TTC549 (cell line): ENCODE measurements around the gene MARCKS.

ENCODE experiments used
- FAIRE-seq: peaks from 2 replicates; lab custom pipeline; 2012; peaks lifted over from hg19 to GRCh38; lab: Jason Lieb, UNC

MARCKS gene

DNA sequence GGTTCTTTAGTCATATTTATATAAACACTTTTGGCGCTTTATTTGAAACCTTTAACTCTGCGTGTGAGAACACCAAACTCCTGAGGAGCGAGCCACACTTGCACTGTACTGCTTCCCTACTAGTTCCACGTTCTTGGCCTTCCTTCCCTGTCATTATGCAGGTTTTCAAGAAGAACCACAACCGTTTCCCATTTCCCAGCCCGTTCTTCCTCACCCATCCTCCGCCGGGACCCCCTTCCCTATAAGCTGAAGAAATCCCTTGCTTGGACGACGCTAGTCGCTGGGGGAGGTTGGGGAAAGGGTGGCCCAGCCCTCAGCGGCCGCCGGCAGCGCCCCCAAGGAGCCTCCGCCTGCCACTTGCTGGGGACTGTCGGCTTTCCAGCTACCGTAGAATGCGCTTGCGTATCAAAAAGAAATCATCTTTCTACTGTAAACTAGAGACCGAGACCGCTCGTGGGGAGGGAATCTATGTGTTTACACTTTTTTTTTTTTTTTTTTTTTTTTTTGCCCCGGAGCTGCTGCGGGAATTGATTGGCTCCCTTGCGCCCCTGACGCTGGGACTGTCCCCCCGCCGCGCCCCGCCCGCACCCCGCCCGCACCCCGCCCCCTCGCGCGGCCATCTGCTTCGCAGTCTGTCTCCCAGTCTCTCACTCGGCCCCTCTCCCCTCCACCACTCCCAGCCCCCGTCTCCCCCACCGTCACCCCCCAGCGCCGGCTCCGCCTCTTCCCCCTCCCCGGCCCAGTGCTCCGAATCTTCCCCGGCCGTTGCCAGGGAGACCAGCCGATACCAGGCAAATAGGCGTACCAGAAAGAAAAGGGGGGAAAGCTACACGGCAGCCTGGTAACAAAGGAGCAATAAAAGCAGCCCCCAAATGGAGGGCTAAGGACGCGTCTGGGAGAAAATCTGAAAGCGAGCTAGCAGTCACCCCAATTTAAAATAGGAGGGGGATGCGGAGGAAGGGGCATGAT is 2.3 kb upstream of the MARCKS start:
- FAIRE-seq = no peak

DNA sequence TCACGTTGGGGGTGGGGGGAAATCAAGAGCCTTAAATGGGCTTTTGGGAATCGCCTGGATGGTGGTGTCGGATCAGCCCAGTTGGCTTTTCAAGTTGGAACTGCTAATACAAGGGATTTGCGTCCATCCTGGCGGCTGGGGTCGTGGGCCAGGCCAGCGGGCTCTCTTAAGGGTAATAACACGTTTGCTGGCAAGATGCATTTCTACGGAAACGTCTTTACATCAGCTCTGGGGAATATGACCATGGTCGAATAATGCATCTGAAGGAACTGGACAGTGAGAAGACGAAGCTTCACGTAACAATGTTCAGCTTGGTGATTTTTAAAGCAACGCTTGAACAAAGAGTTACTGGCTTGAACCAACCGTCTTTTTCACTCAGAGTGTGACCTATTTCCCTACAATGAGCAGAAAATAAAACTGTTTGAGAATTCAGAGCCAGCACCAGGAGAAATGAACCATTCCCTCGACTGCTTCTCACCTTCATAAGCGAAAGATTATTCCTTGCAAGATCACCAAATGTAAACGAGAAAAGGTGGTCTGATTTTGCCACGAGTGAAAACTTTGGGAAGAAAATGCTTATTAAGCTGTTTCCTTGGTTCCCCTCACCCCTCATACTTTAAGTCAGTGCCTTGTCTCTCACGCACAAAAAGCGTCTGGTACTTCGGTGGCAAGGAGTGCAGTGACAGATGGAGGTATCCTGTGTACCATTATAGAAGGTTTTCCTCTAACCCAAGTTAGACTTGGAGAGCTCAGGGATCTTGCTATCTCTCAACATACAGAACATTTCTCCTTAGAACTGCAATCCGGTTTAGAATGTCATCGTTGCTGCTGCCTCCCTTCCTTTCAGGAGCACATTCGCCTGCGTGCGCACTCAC is 1.4 kb upstream of the MARCKS start:
- no peak for FAIRE-seq

DNA sequence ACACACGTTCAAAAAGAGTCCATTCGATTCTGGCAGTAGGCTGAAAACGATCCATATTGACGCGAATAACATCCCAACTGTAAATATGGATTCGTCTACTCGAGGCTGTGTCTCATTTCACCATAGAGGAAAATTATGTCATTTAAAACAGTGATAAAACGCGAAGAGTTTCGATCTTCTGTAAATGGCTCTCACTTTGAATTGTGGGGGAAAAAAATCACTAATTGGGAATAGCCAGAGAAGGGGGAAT is 845 bp upstream of the MARCKS start:
- no peak for FAIRE-seq

DNA sequence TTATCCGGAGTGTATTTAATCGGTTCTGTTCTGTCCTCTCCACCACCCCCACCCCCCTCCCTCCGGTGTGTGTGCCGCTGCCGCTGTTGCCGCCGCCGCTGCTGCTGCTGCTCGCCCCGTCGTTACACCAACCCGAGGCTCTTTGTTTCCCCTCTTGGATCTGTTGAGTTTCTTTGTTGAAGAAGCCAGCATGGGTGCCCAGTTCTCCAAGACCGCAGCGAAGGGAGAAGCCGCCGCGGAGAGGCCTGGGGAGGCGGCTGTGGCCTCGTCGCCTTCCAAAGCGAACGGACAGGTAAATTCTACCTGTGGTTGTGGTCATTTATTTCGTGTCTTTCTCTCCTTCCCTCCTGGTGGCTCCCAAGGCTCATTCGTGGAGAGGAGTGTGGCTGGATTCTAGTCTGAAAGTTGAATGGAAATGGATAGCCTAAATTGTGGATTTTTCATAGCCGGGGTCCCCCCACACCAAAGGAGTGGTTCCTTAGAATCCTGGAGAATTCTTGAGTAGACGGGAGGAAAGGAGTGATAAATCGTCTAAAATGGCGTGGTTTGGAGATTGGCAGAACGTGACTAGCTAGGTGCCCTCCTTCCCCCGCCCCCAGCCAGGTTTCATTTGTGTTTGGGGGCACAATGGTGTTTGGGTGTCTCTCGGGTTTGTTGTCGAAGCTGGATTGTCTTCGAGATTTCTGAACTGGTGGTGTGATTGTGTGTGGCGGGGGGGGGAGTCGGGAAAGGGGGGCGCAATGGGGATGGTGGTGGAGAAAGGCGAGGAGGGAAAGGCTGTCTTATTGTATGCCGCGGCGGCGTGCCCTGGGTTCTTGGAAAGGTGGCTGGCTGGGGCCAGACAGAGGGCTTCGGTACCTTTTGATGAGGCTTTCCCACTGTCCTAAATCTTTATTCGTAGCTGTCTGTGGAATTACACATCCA is 673 bp downstream of the MARCKS start:
- no peak for FAIRE-seq

DNA sequence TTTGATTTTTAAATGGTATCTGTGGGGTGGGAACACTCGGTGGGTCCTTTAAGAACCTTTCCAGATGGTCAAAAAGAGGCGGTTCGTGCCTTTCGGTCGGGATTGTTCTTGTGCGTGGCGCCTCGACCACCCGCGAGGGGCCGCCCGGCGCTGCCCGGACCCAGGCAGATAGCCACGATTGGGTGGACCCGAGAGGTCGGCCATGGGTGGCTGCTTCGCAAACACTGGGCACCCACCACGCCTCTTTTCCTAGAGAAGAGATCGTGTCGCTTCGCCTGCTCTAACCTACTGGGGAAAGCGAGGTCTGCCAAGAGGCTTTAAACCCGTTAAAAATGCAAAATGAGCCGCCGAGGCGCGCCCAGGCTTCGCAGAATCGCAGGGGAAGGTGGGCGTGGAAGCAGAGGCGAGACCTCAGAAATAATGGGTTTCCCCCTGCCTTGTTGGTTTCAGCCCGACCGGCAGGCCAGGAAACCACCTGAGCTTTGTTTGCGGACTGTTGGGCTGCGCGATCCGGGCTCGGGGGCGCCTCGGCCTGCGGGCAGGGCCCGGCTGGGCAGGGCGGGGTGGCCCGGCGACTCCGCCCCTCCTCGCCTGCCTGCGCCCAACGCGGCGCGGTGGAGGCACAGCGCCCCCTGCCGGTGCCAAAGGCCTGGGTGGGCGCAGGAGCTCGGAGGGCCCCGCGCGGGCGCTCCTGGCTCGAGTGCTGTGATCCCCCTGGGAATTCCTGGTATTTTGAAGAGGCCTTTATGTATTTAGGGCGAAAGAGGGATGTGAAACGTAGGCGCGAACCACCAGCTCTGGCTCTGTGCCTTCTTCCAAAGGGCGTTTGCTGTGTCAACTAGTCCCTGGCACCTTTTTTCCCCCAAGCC is 1.6 kb downstream of the MARCKS start:
- no peak for FAIRE-seq

DNA sequence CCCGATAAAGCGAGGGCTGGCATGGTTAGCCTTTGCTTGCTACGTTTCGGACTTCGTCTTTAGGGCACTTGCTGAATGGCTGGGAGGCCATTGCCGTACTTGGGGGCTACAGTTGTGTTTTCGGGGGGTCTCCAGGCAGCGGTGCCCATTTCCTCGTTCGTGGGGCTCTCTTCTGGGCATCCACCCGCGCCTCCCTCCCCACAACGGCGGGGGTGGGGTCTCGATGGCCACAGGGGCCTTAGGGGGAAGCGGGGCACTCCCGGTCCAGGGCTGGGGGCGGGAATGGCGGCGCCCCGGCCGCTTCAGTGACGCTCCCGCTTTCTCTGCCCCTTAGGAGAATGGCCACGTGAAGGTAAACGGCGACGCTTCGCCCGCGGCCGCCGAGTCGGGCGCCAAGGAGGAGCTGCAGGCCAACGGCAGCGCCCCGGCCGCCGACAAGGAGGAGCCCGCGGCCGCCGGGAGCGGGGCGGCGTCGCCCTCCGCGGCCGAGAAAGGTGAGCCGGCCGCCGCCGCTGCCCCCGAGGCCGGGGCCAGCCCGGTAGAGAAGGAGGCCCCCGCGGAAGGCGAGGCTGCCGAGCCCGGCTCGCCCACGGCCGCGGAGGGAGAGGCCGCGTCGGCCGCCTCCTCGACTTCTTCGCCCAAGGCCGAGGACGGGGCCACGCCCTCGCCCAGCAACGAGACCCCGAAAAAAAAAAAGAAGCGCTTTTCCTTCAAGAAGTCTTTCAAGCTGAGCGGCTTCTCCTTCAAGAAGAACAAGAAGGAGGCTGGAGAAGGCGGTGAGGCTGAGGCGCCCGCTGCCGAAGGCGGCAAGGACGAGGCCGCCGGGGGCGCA is 2.4 kb downstream of the MARCKS start:
- no peak for FAIRE-seq

DNA sequence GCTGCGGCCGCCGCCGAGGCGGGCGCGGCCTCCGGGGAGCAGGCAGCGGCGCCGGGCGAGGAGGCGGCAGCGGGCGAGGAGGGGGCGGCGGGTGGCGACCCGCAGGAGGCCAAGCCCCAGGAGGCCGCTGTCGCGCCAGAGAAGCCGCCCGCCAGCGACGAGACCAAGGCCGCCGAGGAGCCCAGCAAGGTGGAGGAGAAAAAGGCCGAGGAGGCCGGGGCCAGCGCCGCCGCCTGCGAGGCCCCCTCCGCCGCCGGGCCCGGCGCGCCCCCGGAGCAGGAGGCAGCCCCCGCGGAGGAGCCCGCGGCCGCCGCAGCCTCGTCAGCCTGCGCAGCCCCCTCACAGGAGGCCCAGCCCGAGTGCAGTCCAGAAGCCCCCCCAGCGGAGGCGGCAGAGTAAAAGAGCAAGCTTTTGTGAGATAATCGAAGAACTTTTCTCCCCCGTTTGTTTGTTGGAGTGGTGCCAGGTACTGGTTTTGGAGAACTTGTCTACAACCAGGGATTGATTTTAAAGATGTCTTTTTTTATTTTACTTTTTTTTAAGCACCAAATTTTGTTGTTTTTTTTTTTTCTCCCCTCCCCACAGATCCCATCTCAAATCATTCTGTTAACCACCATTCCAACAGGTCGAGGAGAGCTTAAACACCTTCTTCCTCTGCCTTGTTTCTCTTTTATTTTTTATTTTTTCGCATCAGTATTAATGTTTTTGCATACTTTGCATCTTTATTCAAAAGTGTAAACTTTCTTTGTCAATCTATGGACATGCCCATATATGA is 3.2 kb downstream of the MARCKS start:
- FAIRE-seq = no peak

DNA sequence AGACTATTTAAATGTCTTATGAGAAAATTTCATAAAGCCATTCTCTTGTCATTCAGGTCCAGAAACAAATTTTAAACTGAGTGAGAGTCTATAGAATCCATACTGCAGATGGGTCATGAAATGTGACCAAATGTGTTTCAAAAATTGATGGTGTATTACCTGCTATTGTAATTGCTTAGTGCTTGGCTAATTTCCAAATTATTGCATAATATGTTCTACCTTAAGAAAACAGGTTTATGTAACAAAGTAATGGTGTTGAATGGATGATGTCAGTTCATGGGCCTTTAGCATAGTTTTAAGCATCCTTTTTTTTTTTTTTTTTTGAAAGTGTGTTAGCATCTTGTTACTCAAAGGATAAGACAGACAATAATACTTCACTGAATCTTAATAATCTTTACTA is 5.0 kb downstream of the MARCKS start:
- no peak for FAIRE-seq

DNA sequence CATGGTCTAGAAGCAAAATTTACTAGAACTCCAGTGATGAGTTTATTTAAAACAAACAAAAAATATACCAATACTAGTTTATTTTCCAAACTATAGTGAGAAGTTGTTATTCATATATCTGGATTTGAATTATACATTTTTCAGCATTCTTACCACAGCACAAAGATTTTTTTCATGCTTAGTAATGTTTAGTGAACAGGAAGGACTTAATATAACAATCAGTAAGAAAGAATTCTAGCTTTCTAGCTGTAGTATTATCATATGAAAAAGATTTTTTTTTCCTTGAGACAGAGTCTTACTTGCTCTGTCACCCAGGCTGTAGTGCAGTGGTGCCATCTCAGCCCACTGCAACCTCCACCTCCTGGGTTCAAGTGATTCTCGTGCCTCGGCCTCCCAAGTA is 13.8 kb downstream of the MARCKS start:
- FAIRE-seq = no peak

DNA sequence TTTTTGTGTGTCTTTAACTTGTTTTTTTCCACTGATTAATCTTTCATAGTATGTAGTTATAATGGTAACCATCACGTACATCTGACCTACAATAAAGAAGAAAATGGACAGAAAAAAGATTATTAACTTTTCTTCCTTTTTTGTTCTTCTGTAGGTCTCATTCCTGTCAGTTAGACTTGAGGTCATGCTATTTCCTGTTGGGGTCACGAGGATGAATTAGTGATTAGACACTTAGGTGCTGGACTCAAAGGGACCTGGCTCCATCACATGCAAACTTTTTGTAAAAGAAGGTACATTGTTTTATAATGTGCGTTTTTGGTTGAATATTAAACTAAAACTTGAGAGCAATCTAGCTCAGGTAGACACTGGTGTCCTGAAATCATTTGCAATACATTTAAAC is 14.8 kb downstream of the MARCKS start:
- no peak for FAIRE-seq

DNA sequence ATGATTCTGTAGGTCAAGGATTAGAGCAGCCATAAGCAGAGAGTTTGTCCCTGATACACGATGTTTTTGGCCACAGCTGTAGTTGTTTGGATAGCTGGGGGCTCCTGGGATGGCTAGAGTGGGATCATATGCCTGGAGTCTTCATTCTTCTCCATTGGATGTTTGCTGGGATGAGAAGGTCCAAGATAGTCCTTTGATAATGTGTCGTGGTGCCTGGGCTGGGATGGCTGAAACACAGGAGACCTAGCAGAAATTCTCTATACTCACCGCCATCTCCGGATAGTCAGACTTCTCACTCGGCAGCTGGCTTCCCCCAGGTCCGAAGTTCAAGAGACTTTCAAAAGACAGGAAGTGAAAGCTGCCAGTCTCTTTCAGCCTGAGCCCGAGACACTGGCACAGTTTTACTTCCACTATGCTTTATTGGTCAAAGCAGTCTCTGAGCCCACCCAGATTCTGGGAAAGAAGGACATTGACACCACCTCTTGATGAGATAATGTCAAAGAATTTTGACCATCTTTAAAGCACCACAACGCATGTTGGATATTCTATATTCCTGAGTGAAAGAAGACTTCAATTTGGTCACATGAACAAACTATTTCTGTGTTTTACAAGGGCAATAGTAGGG is 16.0 kb downstream of the MARCKS start:
- FAIRE-seq = no peak

DNA sequence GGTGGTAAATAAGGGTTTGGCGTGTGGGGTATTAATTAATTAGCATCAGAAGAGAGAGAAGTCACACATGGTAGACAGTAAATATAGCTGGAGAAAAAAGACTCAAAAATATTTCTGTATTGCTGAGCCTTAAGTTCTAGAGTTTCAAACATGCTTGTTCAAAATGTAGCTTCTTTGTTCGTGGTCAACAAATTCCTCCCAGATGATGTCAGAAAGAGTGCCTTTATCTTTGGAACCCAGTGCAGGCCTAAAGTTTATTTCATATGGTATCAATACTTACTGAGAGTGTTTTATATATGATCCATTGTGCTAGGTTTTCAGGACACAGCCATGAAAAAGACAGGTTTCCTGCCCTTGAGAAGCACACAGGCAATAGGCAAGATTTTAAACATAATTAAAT is 18.3 kb downstream of the MARCKS start:
- FAIRE-seq = no peak

DNA sequence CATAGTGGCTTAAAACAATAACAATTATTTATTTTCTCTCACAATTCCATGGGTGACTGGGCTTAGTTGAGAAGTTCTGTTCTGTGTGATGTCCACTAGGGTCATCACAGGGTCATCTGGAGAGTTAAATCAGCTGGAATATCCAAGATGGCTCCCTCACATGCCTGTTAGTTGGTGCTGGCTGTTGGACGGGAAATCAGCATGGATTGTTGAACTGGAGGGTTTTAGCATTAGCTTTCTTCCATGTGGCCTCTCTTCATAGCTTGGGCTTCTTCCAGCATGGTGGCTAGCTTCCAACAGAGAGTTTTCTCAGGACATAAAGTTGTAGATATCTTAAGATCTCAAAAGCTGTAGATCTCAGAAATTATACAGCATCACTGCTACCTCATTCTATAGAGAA is 19.6 kb downstream of the MARCKS start:
- no peak for FAIRE-seq

DNA sequence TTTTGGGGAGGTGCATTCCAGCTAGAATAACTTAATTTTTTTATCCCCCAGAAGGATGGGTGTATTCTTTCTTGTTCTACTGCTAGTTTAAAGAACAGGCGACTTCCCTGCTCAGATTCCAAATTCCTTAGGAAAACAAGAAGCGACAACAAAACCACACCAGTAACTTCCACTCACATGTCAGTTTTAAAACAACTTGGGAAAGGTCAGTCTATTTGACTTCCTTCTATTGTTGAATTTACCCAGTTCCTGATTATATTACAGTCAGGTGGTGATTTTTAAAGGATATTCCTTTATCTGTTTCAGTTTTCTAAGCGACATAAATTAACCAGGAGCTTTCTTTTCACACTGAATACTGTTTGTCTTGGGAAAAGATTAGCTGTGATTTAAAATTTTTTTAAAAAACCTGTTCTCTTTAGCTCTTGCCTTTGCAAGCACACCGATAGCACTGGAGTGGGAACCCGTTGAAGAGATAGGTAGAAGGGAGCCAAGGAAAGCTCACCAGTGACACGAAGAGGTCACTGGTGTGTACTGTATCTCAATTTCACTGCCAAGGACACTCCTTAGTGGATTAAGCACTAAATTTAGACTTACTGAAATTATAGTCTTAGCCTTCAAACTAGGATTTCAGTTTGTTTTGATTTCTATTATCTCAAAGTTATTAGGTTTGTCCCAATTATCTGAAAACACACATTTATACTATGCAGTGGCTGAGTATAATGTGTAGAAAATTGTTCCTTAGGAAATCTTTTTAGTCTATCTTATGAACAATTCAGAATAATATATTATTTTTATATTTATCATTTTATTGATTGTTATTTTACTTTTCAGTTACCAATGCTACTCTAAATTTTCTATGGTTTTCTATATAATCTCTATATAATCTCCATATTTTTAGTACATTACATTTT is 22.3 kb downstream of the MARCKS start:
- peak; percentile 88 for FAIRE-seq

DNA sequence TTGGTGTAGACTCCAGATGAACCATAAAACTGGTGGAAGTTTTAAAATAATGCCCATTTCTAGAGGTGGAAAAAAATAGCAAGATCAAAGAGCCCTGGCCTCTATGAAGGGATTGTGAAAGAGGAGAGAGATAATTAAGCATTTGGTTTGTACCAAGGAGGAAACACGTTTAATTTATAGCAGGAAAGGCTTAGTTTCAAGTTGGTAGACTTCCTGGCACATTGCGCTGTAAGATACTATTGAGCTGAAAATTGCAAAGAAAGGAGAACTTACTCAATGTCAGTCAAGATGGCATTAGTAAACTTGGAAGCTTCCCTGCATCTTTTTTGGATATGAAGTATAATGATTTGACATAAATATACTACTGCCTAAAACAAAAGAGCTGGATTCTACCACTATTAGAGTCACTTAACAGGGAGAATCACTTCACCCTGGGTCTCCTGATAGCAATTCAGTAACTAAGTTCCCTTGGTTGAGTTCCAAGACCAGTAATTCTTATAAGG is 24.4 kb downstream of the MARCKS start:
- no peak for FAIRE-seq

DNA sequence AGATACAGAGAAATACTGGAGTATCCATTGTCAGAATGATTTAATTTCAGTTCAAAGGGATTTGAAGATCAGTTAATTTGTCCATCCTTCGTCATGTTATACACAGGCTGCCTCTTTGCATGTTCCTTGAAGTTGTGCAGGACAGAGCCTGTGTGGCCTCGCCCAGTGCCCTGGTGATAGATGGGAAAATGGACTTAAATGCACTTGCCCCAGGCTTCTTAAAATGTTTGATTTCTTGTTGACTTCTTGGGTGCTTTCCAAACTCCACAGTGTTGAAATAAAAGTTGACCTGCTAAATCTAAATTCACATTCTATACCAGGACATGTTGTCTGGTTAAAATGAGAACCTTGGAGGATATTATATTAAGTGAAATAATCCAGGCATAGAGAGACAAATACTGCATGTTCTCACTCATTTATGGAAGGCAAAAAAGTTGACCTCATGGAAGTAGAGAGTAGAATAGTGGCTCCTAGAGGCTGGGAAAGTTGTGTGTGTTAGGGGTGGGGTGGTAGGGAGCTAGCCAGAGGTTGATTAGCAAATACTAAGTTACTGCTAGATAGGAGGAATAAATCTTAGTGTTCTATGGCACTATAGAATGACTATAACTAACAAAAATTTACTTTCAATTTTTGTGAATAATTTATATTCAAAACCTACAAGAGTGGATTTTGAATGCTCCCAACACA is 25.3 kb downstream of the MARCKS start:
- no peak for FAIRE-seq

DNA sequence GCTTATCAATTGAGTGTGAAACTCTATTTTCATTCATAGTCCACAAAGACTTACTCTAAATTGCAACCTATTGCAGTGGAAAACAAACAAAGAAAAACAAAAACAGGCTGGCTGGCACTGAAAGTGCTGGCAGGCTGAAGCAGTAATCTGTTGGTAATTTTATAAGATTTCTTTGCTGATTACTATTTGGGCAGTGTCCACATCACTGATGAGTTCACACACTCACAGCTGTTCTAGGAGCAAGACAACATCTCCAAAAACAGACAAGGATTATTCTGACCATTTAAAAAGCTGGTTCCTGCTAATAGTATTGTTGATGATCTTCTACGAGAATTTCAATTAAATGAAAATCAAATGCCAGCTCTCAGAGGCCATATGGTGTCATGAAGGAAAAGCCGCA is 26.9 kb downstream of the MARCKS start:
- no peak for FAIRE-seq
